Muscle layer of colon (tissue), 2 donors: ENCODE measurements around the gene LRTM1.

ENCODE experiments used
- H3K27ac ChIP-seq: one replicate; pipeline ENCODE4 v1.7.0; 2013; ENCODE audit warnings: low read depth, mild to moderate bottlenecking, low read length, moderate library complexity
- H3K27me3 ChIP-seq, 2 donors: one replicate each; pipeline ENCODE4 v1.7.0; 2013; ENCODE audit warnings: low read length in 2 of 2, mild to moderate bottlenecking in 2 of 2; ENCODE audit not compliant: insufficient read depth in 2 of 2, control insufficient read depth in 1 of 2
- H3K36me3 ChIP-seq: one replicate; pipeline ENCODE4 v1.7.0; 2013; ENCODE audit warnings: mild to moderate bottlenecking, low read length; ENCODE audit not compliant: insufficient read depth
- H3K4me1 ChIP-seq: one replicate; pipeline ENCODE4 v1.7.0; 2013; ENCODE audit warnings: mild to moderate bottlenecking, low read length; ENCODE audit not compliant: insufficient read depth
- H3K4me3 ChIP-seq, 2 donors: one replicate each; pipeline ENCODE4 v1.7.0; 2013; ENCODE audit warnings: low read length in 2 of 2, low read depth in 1 of 2, mild to moderate bottlenecking in 1 of 2, moderate library complexity in 1 of 2
- H3K9ac ChIP-seq: one replicate; pipeline ENCODE4 v1.7.0; 2013; ENCODE audit warnings: low read length
- H3K9me3 ChIP-seq: one replicate; pipeline ENCODE4 v1.7.0; 2013; ENCODE audit warnings: mild to moderate bottlenecking, low read length
- donor health status: abdominal sarcoma.
- donor health status: Adenocarcinoma of cecum.

The LRTM1 gene

DNA sequence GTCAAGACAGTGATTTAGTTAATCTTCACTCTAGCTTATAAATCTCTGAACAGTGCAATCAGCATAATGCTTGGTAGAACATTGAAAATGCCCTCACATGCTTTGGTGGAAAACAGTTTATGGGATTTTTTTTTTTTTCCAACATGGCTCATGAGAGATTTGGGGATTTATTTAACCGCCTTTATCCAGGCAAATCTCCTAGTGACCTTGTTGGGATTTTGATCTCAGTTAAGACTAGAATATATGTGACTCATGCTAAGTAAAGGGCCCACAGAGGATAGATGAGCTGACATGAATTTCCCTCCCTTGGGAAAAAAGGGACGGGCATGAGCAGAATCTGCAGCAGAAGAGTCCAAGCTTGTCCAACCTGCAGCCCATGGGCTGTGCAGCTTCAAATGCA is 18.7 kb downstream of the LRTM1 start:
- no peaks in the 10 kb centered on the region for H3K4me1 ChIP-seq
- H3K9me3 ChIP-seq, result no peaks in the 10 kb centered on the region
- no peaks in the 10 kb centered on the region for H3K27me3 ChIP-seq
- no peak overlapping the region for H3K4me3 ChIP-seq
- no peak overlapping the region for H3K27ac ChIP-seq
- no peak overlapping the region for H3K9ac ChIP-seq
- H3K36me3 ChIP-seq, result no peaks in the 10 kb centered on the region

DNA sequence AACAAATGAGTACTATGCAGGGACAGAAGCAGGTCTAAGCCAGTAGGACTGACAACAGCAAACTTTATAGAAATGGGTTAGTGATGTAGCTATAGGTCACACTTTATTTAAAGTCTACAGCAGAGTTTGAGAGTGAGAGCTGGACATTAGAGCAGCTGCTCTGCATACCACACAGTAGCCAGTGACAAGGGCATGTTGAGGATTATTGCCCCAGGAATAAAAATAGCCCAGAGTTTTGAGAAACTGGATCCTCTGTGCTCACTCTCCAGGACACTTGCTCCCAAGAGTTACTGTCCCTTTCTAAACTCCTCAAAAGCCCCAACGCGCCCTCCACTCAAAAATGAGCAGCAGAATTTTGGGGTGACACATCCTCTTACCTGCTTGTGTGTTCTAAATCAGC is 21.1 kb downstream of the LRTM1 start:
- H3K27me3 ChIP-seq, result no peaks in the 10 kb centered on the region
- no peaks in the 10 kb centered on the region for H3K4me1 ChIP-seq
- H3K9ac ChIP-seq, result no peak overlapping the region
- no peaks in the 10 kb centered on the region for H3K9me3 ChIP-seq
- H3K4me3 ChIP-seq, result no peak overlapping the region
- H3K36me3 ChIP-seq, result no peaks in the 10 kb centered on the region
- H3K27ac ChIP-seq, result no peak overlapping the region

- Histone ChIP-seq H3K27ac (no peak overlapping the region), H3K4me3 (no peak overlapping the region), H3K9me3 (no peaks in the 10 kb centered on the region), H3K4me1 (no peaks in the 10 kb centered on the region), H3K36me3 (no peaks in the 10 kb centered on the region), H3K9ac (no peak overlapping the region), H3K27me3 (no peaks in the 10 kb centered on the region)
Measured at GRCh38 chr3:54905920-54906319, 21.9 kb downstream of the LRTM1 start.

- Histone ChIP-seq H3K4me3 (no peak overlapping the region), H3K4me1 (no peaks in the 10 kb centered on the region), H3K9me3 (no peaks in the 10 kb centered on the region), H3K9ac (no peak overlapping the region), H3K27ac (no peak overlapping the region), H3K27me3 (no peaks in the 10 kb centered on the region), H3K36me3 (no peaks in the 10 kb centered on the region)
Measured at GRCh38 chr3:54905261-54905888, 22.5 kb downstream of the LRTM1 start.

DNA sequence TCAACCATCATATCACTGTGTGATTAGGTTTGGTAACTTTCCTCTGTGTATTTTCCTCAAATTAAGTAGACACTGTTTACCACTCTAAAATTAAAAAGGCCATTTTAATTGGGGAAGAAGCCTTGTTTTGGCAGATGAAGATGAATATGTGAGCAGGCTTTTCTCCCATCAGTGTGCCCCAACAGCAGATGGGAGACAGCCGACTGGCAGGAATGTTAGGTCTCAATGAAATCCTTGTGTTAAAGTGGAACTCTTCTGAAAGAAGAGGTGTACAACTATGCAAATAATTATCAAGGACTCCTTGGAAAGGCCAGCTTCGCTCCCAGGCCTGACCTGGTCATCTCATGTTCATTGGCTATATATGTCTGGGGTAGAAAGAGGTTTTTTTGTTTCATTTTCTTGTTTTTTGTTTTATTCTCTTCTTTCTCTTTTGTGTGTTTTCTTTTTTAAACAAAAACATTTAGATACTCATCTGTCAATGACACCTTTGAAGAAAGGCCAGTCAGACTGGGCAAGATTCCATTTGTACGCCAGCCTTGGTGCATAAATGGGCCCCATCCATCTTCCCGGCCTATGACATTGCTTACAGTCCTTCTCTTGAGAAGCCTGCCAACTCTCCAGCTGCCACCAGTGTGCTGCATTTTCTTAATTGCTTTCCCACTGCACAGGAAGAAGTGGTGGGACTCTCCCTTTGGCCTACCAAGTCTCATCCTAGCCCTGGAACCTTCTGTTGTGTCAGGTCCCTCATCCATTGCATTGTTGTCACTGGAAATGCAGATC is 25.8 kb downstream of the LRTM1 start:
- H3K27me3 ChIP-seq, result no peaks in the 10 kb centered on the region
- H3K27ac ChIP-seq, result no peak overlapping the region
- H3K9me3 ChIP-seq, result no peaks in the 10 kb centered on the region
- H3K36me3 ChIP-seq, result no peaks in the 10 kb centered on the region
- H3K9ac ChIP-seq, result no peak overlapping the region
- no peak overlapping the region for H3K4me3 ChIP-seq
- no peaks in the 10 kb centered on the region for H3K4me1 ChIP-seq

GRCh38 chr3:54900838-54901591 is 26.8 kb downstream of the LRTM1 start:
- Histone ChIP-seq H3K27me3 (no peaks in the 10 kb centered on the region), H3K9me3 (no peaks in the 10 kb centered on the region), H3K9ac (no peak overlapping the region), H3K27ac (no peak overlapping the region), H3K4me3 (no peak overlapping the region), H3K4me1 (no peaks in the 10 kb centered on the region), H3K36me3 (no peaks in the 10 kb centered on the region)

DNA sequence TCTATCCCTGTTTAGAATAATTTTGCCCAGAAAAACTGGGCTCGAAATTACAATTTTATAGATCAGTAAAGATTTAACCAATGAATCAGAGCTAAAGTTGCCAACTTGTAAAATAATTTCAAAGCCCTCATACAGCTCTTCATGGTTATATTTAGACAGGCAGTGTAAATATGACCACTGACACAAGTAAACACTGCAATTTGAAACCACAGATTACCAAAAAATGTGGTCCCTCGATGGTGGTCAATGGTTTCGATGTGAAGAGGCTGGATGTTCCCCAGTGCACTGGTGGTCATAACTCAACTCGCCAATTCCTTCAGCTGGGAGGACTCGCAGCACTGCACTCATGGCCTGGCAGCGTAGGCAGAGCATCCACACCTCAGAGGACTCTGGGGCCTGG is 28.6 kb downstream of the LRTM1 start:
- Histone ChIP-seq H3K9ac (no peak overlapping the region), H3K9me3 (no peaks in the 10 kb centered on the region), H3K27me3 (no peaks in the 10 kb centered on the region), H3K4me3 (no peak overlapping the region), H3K27ac (no peak overlapping the region), H3K4me1 (no peaks in the 10 kb centered on the region), H3K36me3 (no peaks in the 10 kb centered on the region)

DNA sequence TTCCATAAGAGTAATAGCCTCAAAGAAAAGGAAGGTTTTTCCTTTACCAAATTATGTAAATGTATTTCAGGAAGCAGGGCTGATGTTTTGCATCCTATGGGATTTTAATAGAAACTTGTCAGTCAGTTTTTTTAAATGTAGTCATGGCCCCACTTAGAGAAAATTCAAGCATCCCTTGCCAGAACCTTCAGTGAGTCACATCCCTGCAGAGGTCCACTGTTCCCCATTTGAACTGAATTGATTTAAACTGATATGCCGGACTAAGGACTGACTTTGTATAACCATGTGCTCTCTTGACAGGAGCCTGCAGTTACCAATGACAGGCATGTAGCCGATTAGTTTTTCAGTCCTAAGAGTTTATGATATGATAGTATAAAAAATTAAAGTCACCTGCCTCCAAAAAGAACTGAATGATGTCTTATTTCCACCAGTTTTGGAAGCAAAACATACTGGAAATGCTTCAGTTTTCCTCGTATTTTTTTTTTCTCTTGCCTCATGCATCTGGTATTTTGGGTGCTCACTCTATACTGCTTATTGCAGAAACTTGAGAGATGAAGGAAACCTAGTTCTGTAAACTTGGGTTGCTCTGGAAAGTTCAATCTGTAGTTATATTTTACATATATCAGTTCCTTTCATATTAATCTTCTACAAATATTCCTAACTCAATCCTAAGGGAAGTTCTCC is 30.7 kb downstream of the LRTM1 start:
- H3K9me3 ChIP-seq, result no peaks in the 10 kb centered on the region
- no peak overlapping the region for H3K9ac ChIP-seq
- H3K4me1 ChIP-seq, result peaks cover 4% of the 10 kb centered on the region
- H3K27me3 ChIP-seq, result no peaks in the 10 kb centered on the region
- H3K4me3 ChIP-seq, result no peak overlapping the region
- no peak overlapping the region for H3K27ac ChIP-seq
- H3K36me3 ChIP-seq, result no peaks in the 10 kb centered on the region

- no peak overlapping the region for H3K9ac ChIP-seq
- no peak overlapping the region for H3K4me3 ChIP-seq
- H3K27me3 ChIP-seq, result no peaks in the 10 kb centered on the region
- no peaks in the 10 kb centered on the region for H3K36me3 ChIP-seq
- no peaks in the 10 kb centered on the region for H3K9me3 ChIP-seq
- H3K4me1 ChIP-seq, result peaks cover 19% of the 10 kb centered on the region
- no peak overlapping the region for H3K27ac ChIP-seq
Measured at GRCh38 chr3:54895613-54896012, 32.2 kb downstream of the LRTM1 start.

DNA sequence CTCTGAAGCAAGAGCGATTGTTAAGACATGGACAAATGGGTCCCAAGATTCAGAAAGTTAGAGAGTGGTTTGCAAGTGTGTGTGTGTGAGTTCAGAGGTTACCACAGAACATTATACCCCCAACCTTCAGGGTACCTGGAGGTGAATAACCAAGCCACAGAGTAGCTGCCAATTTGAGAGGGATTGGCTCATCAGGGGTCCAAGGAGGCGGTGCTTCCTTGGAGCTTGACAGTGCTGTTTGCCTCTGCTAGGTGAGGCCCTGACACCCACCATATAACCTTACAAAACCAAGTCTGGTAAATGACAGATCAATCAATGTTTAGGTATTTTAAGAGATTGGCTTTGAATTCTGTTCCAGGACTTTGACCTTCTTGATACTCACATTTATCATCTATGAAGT is 35.7 kb downstream of the LRTM1 start:
- Histone ChIP-seq H3K4me3 (no peak overlapping the region), H3K9me3 (no peaks in the 10 kb centered on the region), H3K27ac (no peak overlapping the region), H3K4me1 (peaks cover 28% of the 10 kb centered on the region), H3K9ac (no peak overlapping the region), H3K27me3 (no peaks in the 10 kb centered on the region), H3K36me3 (no peaks in the 10 kb centered on the region)

DNA sequence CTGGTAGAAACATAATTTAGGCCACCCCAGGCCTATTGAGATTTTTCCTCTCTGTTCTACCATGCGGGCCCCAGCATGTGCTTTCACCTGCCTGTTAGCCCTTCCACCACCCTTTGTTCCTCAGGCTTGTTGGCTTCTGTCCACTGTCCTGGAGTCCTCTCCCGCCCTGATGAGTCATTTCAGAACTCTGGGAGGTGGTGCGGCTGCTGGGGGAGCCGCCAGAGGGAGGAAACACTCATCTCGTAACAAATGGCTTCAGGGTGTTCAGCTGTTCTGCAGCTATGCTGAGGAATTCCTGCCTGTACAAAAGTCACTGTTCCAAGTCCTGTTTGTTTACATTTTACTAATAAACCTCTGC is 36.3 kb downstream of the LRTM1 start:
- no peak overlapping the region for H3K27ac ChIP-seq

More for the DNA sequence above, 36.3 kb downstream of the LRTM1 start:
- no peaks in the 10 kb centered on the region for H3K9me3 ChIP-seq
- no peaks in the 10 kb centered on the region for H3K27me3 ChIP-seq
- H3K36me3 ChIP-seq, result no peaks in the 10 kb centered on the region
- peaks cover 28% of the 10 kb centered on the region for H3K4me1 ChIP-seq
- no peak overlapping the region for H3K9ac ChIP-seq
- H3K4me3 ChIP-seq, result no peak overlapping the region
